A673 (cell line): ENCODE data around the gene FUZ. TPM values are rescaled to one million over a fixed set of nuclear protein-coding genes. Genes with fewer than 3 reads are reported as not detected.

Experiments used
- BruUV-seq: library from RNA; stranded (reverse); fragments of 400-500 nt; replicated peaks from 2 replicates; lab custom pipeline; 2021; lab: Mats Ljungman, UMichigan
- CTCF ChIA-PET: fragments of 300-600 bp; sonication (Branson Sonifier 250); formaldehyde crosslinking; loops from one replicate; lab custom pipeline; 2022; ENCODE audit warnings: antibody characterized with exemption; lab: Charles Lee
- POLR2A ChIA-PET: fragments of 300-600 bp; sonication (Branson Sonifier 250); formaldehyde crosslinking; loops from one replicate; lab custom pipeline; 2022; ENCODE audit warnings: antibody characterized with exemption; ENCODE audit not compliant: low non-redundant PET; lab: Charles Lee
- DNase-seq: peaks from one replicate; pipeline ENCODE4 v3.0.0-alpha.2; 2015; ENCODE audit warnings: low spot score
- H3K27ac ChIP-seq: fragments of 200-600 bp; sonication (generic); 2 replicates; pipeline ENCODE4 v1.5.1; 2016; ENCODE audit warnings: mixed run types, low read depth, mild to moderate bottlenecking, mixed read lengths, antibody characterized with exemption, low read length; ENCODE audit not compliant: poor library complexity, severe bottlenecking
- H3K27me3 ChIP-seq: fragments of 200-600 bp; sonication (generic); replicated peaks from 2 replicates; pipeline ENCODE4 v1.6.1; 2017; ENCODE audit warnings: mixed run types, low read depth, mild to moderate bottlenecking, mixed read lengths, antibody characterized with exemption, low read length; ENCODE audit not compliant: insufficient read depth, poor library complexity
- H3K36me3 ChIP-seq: fragments of 200-600 bp; sonication (generic); 2 replicates; pipeline ENCODE4 v1.6.1; 2016; ENCODE audit warnings: mixed run types, mild to moderate bottlenecking, mixed read lengths, antibody characterized with exemption, low read length; ENCODE audit not compliant: insufficient read depth, poor library complexity, severe bottlenecking
- H3K4me1 ChIP-seq: fragments of 200-600 bp; sonication (generic); 2 replicates; pipeline ENCODE4 v1.6.1; 2017; ENCODE audit warnings: mixed run types, mild to moderate bottlenecking, mixed read lengths, antibody characterized with exemption, low read length; ENCODE audit not compliant: insufficient read depth, poor library complexity, severe bottlenecking
- H3K4me3 ChIP-seq: fragments of 200-600 bp; sonication (generic); 2 replicates; pipeline ENCODE4 v1.5.1; 2016; ENCODE audit warnings: low read depth, mixed run types, mild to moderate bottlenecking, mixed read lengths, low read length; ENCODE audit not compliant: poor library complexity, severe bottlenecking
- H3K9me3 ChIP-seq: fragments of 200-600 bp; sonication (generic); 2 replicates; pipeline ENCODE4 v1.6.1; 2016; ENCODE audit warnings: mixed run types, low read depth, mild to moderate bottlenecking, mixed read lengths, antibody characterized with exemption, low read length; ENCODE audit not compliant: poor library complexity, severe bottlenecking
- EZH2 ChIP-seq: fragments of 200-600 bp; sonication (generic); IDR thresholded peaks from 2 replicates; pipeline ENCODE4 v1.6.1; 2017; ENCODE audit warnings: borderline replicate concordance, low read depth, mild to moderate bottlenecking, mixed read lengths, antibody characterized with exemption, low read length; ENCODE audit not compliant: poor library complexity, severe bottlenecking
- intact Hi-C: fragments of 100-400 bp; cut with micrococcal nuclease; formaldehyde crosslinking; loops from one replicate; pipeline ENCODE4 v1.10.0; 2022; ENCODE audit not compliant: unreplicated experiment
- total RNA-seq: library from RNA; stranded (reverse); gene quantifications from 2 replicates; pipeline ENCODE4 v1.2.3, GENCODE V29; 2021
- TF ChIP-seq, protein P1 (sequence below): fragments of 300-800, 200-600 bp; sonication (generic); conservative IDR thresholded peaks from 2 replicates; pipeline ENCODE4 v1.5.1; 2017; ENCODE audit warnings: low read depth, mild to moderate bottlenecking, antibody characterized with exemption, low read length, moderate library complexity, mixed read lengths

Gene FUZ
- total RNA-seq, 1 experiment from 2014 or later, result 53.0 TPM

DNA sequence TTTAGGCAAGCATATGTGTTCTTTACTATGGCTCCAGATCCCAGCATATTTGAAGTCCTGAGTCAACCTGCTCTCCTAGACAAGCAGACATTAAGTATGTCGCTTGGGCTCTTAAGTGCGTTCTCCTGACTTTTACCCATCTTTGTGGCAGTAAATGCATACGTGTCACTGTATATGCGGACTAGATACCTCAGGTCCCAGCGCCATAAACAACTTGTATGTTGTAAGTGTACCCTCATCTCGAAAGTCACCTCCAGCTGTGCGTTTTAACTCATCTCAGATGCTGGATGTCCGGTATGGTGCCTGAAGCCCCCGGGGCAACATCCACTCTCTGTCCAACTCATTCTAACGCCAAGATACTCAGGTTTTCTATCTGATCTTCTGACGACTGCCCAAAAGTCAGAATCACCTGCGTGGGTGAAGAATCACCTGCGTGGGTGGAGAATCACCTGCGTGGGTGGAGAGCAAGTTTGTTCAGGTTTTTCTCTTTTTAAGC, 39.6 kb upstream of the FUZ start:
- POLR2A ChIA-PET, result interaction anchor here (0.8 kb wide), 1 partner anchor 703 kb away, joined by 17 read pairs; no protein-coding TSS in a partner anchor
- peak overlapping the region; percentile 74 for H3K4me3 ChIP-seq
- peaks cover 19% of the 10 kb centered on the region for H3K4me1 ChIP-seq
- no peak for TF ChIP-seq EZH2
- TF ChIP-seq, protein P1, sequence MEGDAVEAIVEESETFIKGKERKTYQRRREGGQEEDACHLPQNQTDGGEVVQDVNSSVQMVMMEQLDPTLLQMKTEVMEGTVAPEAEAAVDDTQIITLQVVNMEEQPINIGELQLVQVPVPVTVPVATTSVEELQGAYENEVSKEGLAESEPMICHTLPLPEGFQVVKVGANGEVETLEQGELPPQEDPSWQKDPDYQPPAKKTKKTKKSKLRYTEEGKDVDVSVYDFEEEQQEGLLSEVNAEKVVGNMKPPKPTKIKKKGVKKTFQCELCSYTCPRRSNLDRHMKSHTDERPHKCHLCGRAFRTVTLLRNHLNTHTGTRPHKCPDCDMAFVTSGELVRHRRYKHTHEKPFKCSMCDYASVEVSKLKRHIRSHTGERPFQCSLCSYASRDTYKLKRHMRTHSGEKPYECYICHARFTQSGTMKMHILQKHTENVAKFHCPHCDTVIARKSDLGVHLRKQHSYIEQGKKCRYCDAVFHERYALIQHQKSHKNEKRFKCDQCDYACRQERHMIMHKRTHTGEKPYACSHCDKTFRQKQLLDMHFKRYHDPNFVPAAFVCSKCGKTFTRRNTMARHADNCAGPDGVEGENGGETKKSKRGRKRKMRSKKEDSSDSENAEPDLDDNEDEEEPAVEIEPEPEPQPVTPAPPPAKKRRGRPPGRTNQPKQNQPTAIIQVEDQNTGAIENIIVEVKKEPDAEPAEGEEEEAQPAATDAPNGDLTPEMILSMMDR, result no peak
- BruUV-seq, result TSS peak; percentile 75
- no peak overlapping the region for H3K27ac ChIP-seq
- intact Hi-C loops, result loop anchor here (5.0 kb wide), 1 partner anchor 355 kb away; the partner anchor contains the start of gene RPS11
- peaks cover 9% of the 10 kb centered on the region for H3K9me3 ChIP-seq
- CTCF ChIA-PET, result no interaction called here
- H3K36me3 ChIP-seq, result peaks cover 36% of the 10 kb centered on the region
- no peaks in the 10 kb centered on the region for H3K27me3 ChIP-seq
- DNase-seq, result no peak

DNA sequence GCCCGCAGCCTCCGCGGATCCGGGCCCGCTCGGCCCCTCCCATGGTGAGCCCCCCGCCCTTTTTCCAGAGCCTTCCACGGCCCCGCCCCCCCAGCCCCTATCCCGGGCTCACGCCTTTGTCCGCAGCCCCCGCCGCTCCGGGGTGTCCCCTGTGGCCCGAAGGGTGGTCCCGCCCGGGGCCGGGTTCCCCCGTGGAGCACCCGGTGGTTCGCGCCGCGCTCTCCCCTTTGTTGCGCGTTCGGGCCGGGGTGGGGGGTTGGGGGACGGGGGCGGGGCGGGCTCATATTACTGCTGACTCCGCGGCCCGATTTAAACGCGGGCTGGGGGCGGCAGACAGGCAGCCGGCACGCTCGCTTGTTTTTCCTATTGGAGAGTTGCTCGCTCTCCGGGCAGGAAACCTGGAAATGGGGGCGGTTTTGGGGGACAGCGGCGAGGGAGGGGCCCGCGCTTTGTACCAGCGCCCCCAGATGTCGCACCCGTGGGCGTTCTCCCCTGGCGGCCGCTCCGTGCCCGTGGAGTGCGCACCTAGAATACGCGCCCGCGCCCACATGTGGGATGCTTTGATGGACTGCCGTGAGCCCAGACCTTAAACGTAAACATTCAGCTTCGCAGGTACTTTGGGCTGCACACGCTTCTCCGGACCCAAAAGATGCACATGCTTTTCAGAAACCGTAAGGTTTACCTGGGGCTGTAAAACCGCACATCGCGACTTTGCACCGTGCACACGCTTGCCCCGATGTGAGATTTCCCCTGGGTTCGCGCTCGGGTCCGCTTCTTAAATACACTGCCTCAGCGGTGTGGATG, 38.6 kb upstream of the FUZ start:
- CTCF ChIA-PET, result interaction anchor here (0.6 kb wide), 1 partner anchor 15 kb away, joined by 3 read pairs; no protein-coding TSS in a partner anchor

More for the DNA sequence above, 38.6 kb upstream of the FUZ start:
- Histone ChIP-seq H3K27ac (peak overlapping the region; percentile 99), H3K36me3 (peaks cover 25% of the 10 kb centered on the region), H3K4me3 (peak overlapping the region; percentile 74), H3K9me3 (peaks cover 9% of the 10 kb centered on the region), H3K4me1 (peaks cover 19% of the 10 kb centered on the region), H3K27me3 (no peaks in the 10 kb centered on the region)
- intact Hi-C loops, result loop anchor here (2.0 to 5.0 kb wide), 2 partner anchors 39 to 354 kb away; partner anchors contain the start of genes FUZ and RPS11
- peak; percentile 70 for DNase-seq
- POLR2A ChIA-PET, result no interaction called here
- BruUV-seq, result no TSS peak
- TF ChIP-seq, protein P1, result no peak
- no peak for TF ChIP-seq EZH2
